ENCODE results near the gene RAMP1.

DNA sequence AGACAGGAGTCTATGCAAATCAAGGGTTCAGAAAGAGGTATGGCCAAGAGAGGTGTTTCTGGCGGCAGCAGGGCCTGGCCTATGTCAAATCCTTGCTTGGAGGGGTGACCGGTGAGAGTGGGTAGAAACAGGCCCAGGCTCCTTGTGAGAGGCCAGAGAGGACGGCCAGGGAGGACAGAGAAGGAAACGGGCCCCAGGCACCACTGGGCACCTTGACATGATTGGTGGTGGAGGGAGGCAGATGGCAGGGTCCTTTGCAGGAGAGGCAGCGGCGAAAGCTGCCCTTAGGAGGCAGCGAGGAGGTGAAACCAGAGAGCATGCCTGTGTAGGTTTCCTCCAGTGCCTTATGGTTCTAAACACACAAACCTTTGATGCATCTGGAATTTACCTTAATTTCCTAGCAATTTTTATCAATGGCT is 6.2 kb downstream of the RAMP1 start:
- TF ChIP-seq, protein P1, sequence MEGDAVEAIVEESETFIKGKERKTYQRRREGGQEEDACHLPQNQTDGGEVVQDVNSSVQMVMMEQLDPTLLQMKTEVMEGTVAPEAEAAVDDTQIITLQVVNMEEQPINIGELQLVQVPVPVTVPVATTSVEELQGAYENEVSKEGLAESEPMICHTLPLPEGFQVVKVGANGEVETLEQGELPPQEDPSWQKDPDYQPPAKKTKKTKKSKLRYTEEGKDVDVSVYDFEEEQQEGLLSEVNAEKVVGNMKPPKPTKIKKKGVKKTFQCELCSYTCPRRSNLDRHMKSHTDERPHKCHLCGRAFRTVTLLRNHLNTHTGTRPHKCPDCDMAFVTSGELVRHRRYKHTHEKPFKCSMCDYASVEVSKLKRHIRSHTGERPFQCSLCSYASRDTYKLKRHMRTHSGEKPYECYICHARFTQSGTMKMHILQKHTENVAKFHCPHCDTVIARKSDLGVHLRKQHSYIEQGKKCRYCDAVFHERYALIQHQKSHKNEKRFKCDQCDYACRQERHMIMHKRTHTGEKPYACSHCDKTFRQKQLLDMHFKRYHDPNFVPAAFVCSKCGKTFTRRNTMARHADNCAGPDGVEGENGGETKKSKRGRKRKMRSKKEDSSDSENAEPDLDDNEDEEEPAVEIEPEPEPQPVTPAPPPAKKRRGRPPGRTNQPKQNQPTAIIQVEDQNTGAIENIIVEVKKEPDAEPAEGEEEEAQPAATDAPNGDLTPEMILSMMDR (IDR thresholded peaks at IDR 0.05; ENCODE audit: insufficient read depth, low read length, poor library complexity, severe bottlenecking), result no peak
- TF ChIP-seq EZH2phosphoT487 (conservative IDR thresholded peaks at IDR 0.05; ENCODE audit: low read length), result no peak

Measured in SU-DHL-6 (cell line).